ENCODE data around the gene PNKD. TPM values are rescaled to one million over a fixed set of nuclear protein-coding genes. Genes with fewer than 3 reads are reported as not detected.

Gene PNKD
- total and polyA plus RNA-seq, 10 of the 15 experiments (the other 5 are each of a cell fraction or from before 2014, with no cell fraction given) = 27.2 to 106 (median 61.3) TPM

- Histone ChIP-seq H3K4me1 (ENCODE audit: control insufficient read depth, insufficient read depth, low read length) (no peaks in the 10 kb centered on the region), H3K36me3 (ENCODE audit: control insufficient read depth in 2 of 2, insufficient read depth in 2 of 2, low read length in 1 of 2) (no peaks in the 10 kb centered on the region), H3K9me3 (replicated peaks; ENCODE audit: control insufficient read depth, insufficient read depth, low read length) (no peaks in the 10 kb centered on the region), H2AFZ (ENCODE audit: control insufficient read depth, low read depth, low read length) (no peak within 1 kb of the TSS), H3K27ac (ENCODE audit: control insufficient read depth, insufficient read depth) (no peak within 1 kb of the TSS), H3K79me2 (ENCODE audit: control insufficient read depth, insufficient read depth, low read length) (no peaks in the 10 kb centered on the region), H3K4me3 (no peak within 1 kb of the TSS), H3K9ac (ENCODE audit: control insufficient read depth, insufficient read depth, low read length) (no peak within 1 kb of the TSS), H3K27me3 (replicated peaks in 1 of 2; ENCODE audit: control insufficient read depth in 2 of 2, insufficient read depth in 2 of 2, low read length in 1 of 2) (no peaks in the 10 kb centered on the region; a peak in 1 of 4 replicates), H4K20me1 (ENCODE audit: control insufficient read depth, insufficient read depth) (no peaks in the 10 kb centered on the region), H3K4me2 (ENCODE audit: control insufficient read depth, insufficient read depth) (no peak within 1 kb of the TSS)
- CTCF ChIA-PET = interaction anchor here (0.7 kb wide), 1 partner anchor 74 kb away, joined by 3 read pairs; no protein-coding TSS in a partner anchor
- RAD21 ChIA-PET (ENCODE audit: unreplicated experiment) = interaction anchor here (1.0 kb wide), 1 partner anchor 14 kb away, joined by 3 read pairs; no protein-coding TSS in a partner anchor
- DNase-seq (ENCODE audit: low read depth, low spot score) (no peak), FAIRE-seq (no peak), ATAC-seq (no peak)
- TF ChIP-seq ATF2 (IDR thresholded peaks at IDR 0.05; ENCODE audit: low read length) (no peak), PAX5 (IDR thresholded peaks at IDR 0.05; ENCODE audit: borderline replicate concordance, low read depth, low read length) (no peak), NR2C1 (IDR thresholded peaks at IDR 0.05) (no peak), EED (IDR thresholded peaks at IDR 0.05; ENCODE audit: low read depth) (no peak), YY1 (IDR thresholded peaks at IDR 0.05; ENCODE audit: low read depth, low read length) (no peak), FOS (IDR thresholded peaks at IDR 0.05; ENCODE audit: borderline replicate concordance, extremely low read depth, insufficient read length) (no peak), ASH2L (IDR thresholded peaks at IDR 0.05; ENCODE audit: borderline replicate concordance, low read depth) (no peak), YBX1 (IDR thresholded peaks at IDR 0.05) (no peak), SMAD1 (IDR thresholded peaks at IDR 0.05; ENCODE audit: low read depth, partially characterized antibody) (no peak), PAX8 (IDR thresholded peaks at IDR 0.05) (no peak)
- TF ChIP-seq, protein P1, sequence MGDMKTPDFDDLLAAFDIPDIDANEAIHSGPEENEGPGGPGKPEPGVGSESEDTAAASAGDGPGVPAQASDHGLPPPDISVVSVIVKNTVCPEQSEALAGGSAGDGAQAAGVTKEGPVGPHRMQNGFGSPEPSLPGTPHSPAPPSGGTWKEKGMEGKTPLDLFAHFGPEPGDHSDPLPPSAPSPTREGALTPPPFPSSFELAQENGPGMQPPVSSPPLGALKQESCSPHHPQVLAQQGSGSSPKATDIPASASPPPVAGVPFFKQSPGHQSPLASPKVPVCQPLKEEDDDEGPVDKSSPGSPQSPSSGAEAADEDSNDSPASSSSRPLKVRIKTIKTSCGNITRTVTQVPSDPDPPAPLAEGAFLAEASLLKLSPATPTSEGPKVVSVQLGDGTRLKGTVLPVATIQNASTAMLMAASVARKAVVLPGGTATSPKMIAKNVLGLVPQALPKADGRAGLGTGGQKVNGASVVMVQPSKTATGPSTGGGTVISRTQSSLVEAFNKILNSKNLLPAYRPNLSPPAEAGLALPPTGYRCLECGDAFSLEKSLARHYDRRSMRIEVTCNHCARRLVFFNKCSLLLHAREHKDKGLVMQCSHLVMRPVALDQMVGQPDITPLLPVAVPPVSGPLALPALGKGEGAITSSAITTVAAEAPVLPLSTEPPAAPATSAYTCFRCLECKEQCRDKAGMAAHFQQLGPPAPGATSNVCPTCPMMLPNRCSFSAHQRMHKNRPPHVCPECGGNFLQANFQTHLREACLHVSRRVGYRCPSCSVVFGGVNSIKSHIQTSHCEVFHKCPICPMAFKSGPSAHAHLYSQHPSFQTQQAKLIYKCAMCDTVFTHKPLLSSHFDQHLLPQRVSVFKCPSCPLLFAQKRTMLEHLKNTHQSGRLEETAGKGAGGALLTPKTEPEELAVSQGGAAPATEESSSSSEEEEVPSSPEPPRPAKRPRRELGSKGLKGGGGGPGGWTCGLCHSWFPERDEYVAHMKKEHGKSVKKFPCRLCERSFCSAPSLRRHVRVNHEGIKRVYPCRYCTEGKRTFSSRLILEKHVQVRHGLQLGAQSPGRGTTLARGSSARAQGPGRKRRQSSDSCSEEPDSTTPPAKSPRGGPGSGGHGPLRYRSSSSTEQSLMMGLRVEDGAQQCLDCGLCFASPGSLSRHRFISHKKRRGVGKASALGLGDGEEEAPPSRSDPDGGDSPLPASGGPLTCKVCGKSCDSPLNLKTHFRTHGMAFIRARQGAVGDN (IDR thresholded peaks at IDR 0.05) = no peak
- WGBS (ENCODE audit: insufficient coverage, insufficient replicate concordance, low lambda C conversion rate, missing lambda C conversion rate) = 43% methylated on average over 13 of the region's 13 CpGs
- SMC1A ChIA-PET (ENCODE audit: uncharacterized antibody, unreplicated experiment) = interaction anchor here (1.2 kb wide), 1 partner anchor 15 kb away, joined by 3 read pairs; no protein-coding TSS in a partner anchor
- in situ Hi-C loops (cut with MboI) (loop anchor here (25.0 kb wide), 1 partner anchor 95 kb away; the partner anchor contains the start of gene TMBIM1), intact Hi-C loops (cut with micrococcal nuclease; ENCODE audit: unreplicated experiment) (no loop called here)
- no TSS peak for BruUV-seq (replicated peaks)
- POLR2A ChIA-PET = no interaction called here
These were observed 111.6 kb downstream of the PNKD start, which contains the start of gene SLC11A1 for GRCh38 chr2:218381916-218382366. TSS of gene SLC11A1 (plus strand) at chr2:218382273. CDS start at chr2:218382369, 96 bp downstream.
